HepG2 (cell line): Measurements from ENCODE around the gene ZNF211. TPM values are rescaled to one million over a fixed set of nuclear protein-coding genes. Genes with fewer than 3 reads are reported as not detected.

ENCODE experiments used
- ATAC-seq: fragments of 200-7000 bp; cut with Tn5 transposase; 3 replicates; pipeline ENCODE4 v1.9.1; 2020; ENCODE audit warnings: mild to moderate bottlenecking, moderate library complexity
- BruUV-seq: library from RNA; stranded (reverse); fragments of 400-500 nt; replicated peaks from 2 replicates; lab custom pipeline; 2021; lab: Mats Ljungman, UMichigan
- CTCF ChIA-PET: fragments of 300-600 bp; formaldehyde crosslinking; extraction: SDS; loops from one replicate; lab custom pipeline; 2021; ENCODE audit warnings: low total read pairs, inconsistent platforms, low intra/inter-chr PET ratio; lab: Yijun Ruan, JAX
- POLR2A ChIA-PET: fragments of 350-600 bp; sonication (Branson Sonifier 250); formaldehyde crosslinking; loops from one replicate; lab custom pipeline; 2020; ENCODE audit warnings: antibody characterized with exemption, inconsistent platforms; lab: Yijun Ruan, JAX
- DNase-seq: peaks from one replicate; pipeline ENCODE4 v3.0.0-alpha.2; 2015; ENCODE audit warnings: low spot score
- FAIRE-seq: peaks from 3 replicates; lab custom pipeline; 2011; peaks lifted over from hg19 to GRCh38; lab: Jason Lieb, UNC
- H2AFZ ChIP-seq: one replicate; pipeline ENCODE4 v1.6.1; 2011; ENCODE audit warnings: low read length, inconsistent platforms
- H3K27ac ChIP-seq: fragments of 300-600 bp; 3 replicates; pipeline ENCODE4 v1.8.0; 2011; ENCODE audit warnings: mixed run types, mild to moderate bottlenecking, mixed read lengths, low read length, inconsistent platforms; ENCODE audit not compliant: insufficient read depth; ENCODE audit errors: extremely low read length
- H3K27me3 ChIP-seq, 2 experiments: fragments of 200-600 bp in 1 of 2; 2 replicates in 1 of 2; 3 replicates in 1 of 2; pipeline versions ENCODE4 v1.6.0 to v1.8.0; 2011; ENCODE audit warnings: low read length in 2 of 2, mild to moderate bottlenecking in 2 of 2, moderate library complexity in 2 of 2, inconsistent platforms in 1 of 2; ENCODE audit not compliant: insufficient read depth in 2 of 2, control insufficient read depth in 1 of 2
- H3K36me3 ChIP-seq, 2 experiments: fragments of 200-600 bp in 1 of 2; replicated peaks in 1 of 2; 2 replicates in 1 of 2; 3 replicates in 1 of 2; pipeline versions ENCODE4 v1.5.1 to v1.8.0; 2011; ENCODE audit warnings: low read length in 2 of 2, inconsistent platforms in 1 of 2; ENCODE audit not compliant: insufficient read depth in 2 of 2, control insufficient read depth in 1 of 2
- H3K4me1 ChIP-seq: 2 replicates; pipeline ENCODE4 v1.5.1; 2012; ENCODE audit warnings: low read length, inconsistent platforms; ENCODE audit not compliant: insufficient read depth
- H3K4me2 ChIP-seq: 2 replicates; pipeline ENCODE4 v1.6.0; 2011; ENCODE audit warnings: low read depth, low read length, inconsistent platforms
- H3K4me3 ChIP-seq, 3 experiments: fragments of 200-600 bp in 1 of 3; sonication (generic), shearing (Covaris generic) in 1 of 3; replicated peaks in 1 of 3; 2 replicates each; pipeline ENCODE4 v1.5.1; 2011 to 2016; ENCODE audit warnings: low read length in 3 of 3, inconsistent platforms in 2 of 3, low read depth in 2 of 3, mild to moderate bottlenecking in 2 of 3, control low read depth in 1 of 3, mixed read lengths in 1 of 3; ENCODE audit not compliant: insufficient read depth in 1 of 3
- H3K79me2 ChIP-seq: one replicate; pipeline ENCODE4 v1.6.1; 2011; ENCODE audit warnings: low read length, inconsistent platforms; ENCODE audit not compliant: insufficient read depth
- H3K9ac ChIP-seq: 2 replicates; pipeline ENCODE4 v1.6.0; 2011; ENCODE audit warnings: mild to moderate bottlenecking, low read depth, low read length, inconsistent platforms; ENCODE audit not compliant: insufficient read depth
- H3K9me3 ChIP-seq: 2 replicates; pipeline ENCODE4 v1.5.1; 2012; ENCODE audit warnings: mild to moderate bottlenecking, low read length
- H4K20me1 ChIP-seq: 2 replicates; pipeline ENCODE4 v1.6.0; 2011; ENCODE audit warnings: inconsistent platforms, mild to moderate bottlenecking, low read length, moderate library complexity; ENCODE audit not compliant: insufficient read depth
- ELF1 ChIP-seq: sonication (generic); formaldehyde crosslinking; IDR thresholded peaks from 2 replicates; pipeline ENCODE4 v1.4.0; 2020; ENCODE audit warnings: missing genetic modification reagents
- FOSL2 ChIP-seq: sonication (generic); formaldehyde crosslinking; IDR thresholded peaks from 2 replicates; pipeline ENCODE4 v1.4.0; 2020; ENCODE audit warnings: missing genetic modification reagents
- FOXC1 ChIP-seq: sonication (generic); formaldehyde crosslinking; IDR thresholded peaks from 2 replicates; pipeline ENCODE4 v1.8.0; 2022; ENCODE audit warnings: mild to moderate bottlenecking, missing genetic modification reagents, borderline replicate concordance
- FOXK2 ChIP-seq: fragments of 450-650 bp; IDR thresholded peaks from 2 replicates; pipeline ENCODE4 v1.6.1; 2016
- NR1H2 ChIP-seq: sonication (generic); formaldehyde crosslinking; IDR thresholded peaks from 2 replicates; pipeline ENCODE4 v1.8.1; 2022; ENCODE audit warnings: low read depth, missing genetic modification reagents, borderline replicate concordance
- POLR2A ChIP-seq, 2 experiments: IDR thresholded peaks; 2 replicates each; pipeline ENCODE4 v1.6.1; 2011; ENCODE audit warnings: low read depth in 2 of 2, low read length in 2 of 2, mild to moderate bottlenecking in 1 of 2, moderate library complexity in 1 of 2; ENCODE audit not compliant: insufficient read depth in 1 of 2
- SMAD1 ChIP-seq: sonication (generic); formaldehyde crosslinking; IDR thresholded peaks from 2 replicates; pipeline ENCODE4 v1.4.0; 2020; ENCODE audit warnings: missing genetic modification reagents, low read depth, mild to moderate bottlenecking, borderline replicate concordance
- TBX2 ChIP-seq: sonication (generic); formaldehyde crosslinking; IDR thresholded peaks from 2 replicates; pipeline ENCODE4 v1.5.0; 2020; ENCODE audit warnings: missing genetic modification reagents, mild to moderate bottlenecking, borderline replicate concordance
- ZNF337 ChIP-seq: sonication (generic); formaldehyde crosslinking; IDR thresholded peaks from 2 replicates; pipeline ENCODE4 v1.5.1; 2020; ENCODE audit warnings: missing genetic modification reagents, low read depth, mild to moderate bottlenecking, borderline replicate concordance
- ZNF7 ChIP-seq: IDR thresholded peaks from 2 replicates; pipeline ENCODE4 v1.6.1; 2016; ENCODE audit warnings: missing biosample characterization, missing genetic modification reagents
- WGBS: methylation state at CpG from one replicate; pipeline ENCODE4 v1.1.6; 2017; ENCODE audit warnings: low lambda C conversion rate; 5-methylcytosine and 5-hydroxymethylcytosine counted together
- in situ Hi-C: cut with HindIII; loops from 2 replicates; pipeline ENCODE4 v1.10.0; 2017; ENCODE audit warnings: low pct_unique_long_range_greater_than_20kb; ENCODE audit not compliant: extremely low pct_ligation_motif_present
- intact Hi-C: fragments of 100-400 bp; cut with micrococcal nuclease; formaldehyde crosslinking; loops from one replicate; pipeline ENCODE4 v1.10.0; 2022; ENCODE audit not compliant: unreplicated experiment
- polyA plus RNA-seq, 8 experiments: library from polyadenylated mRNA; depleted of rRNA in 3 of 8; stranded (reverse) in 7 of 8; unstranded in 1 of 8; fragments of >200 nt; fragmentation: Illumina TruSeq in 4 of 8; extraction: Trizol in 4 of 8; gene quantifications; 2 replicates each; pipeline versions ENCODE4 v1.2.1 to v1.2.3, GENCODE V29; 2011 to 2016; ENCODE audit warnings: low read depth in 4 of 8, missing spikeins in 1 of 8, mixed read lengths in 1 of 8; ENCODE audit not compliant: insufficient read depth in 1 of 8
- total RNA-seq, 5 experiments: library from RNA; depleted of rRNA; stranded (reverse); fragments of >200 nt; fragmentation: Illumina TruSeq; extraction: Trizol; gene quantifications; 2 replicates each; pipeline ENCODE4 v1.2.3, GENCODE V29; 2016; ENCODE audit warnings: low read depth in 1 of 5
- TF ChIP-seq, protein P1 (sequence below): sonication (generic); formaldehyde crosslinking; IDR thresholded peaks from 2 replicates; pipeline ENCODE4 v1.5.0; 2020; ENCODE audit warnings: missing genetic modification reagents, mild to moderate bottlenecking, borderline replicate concordance
- TF ChIP-seq, protein P2 (sequence below): IDR thresholded peaks from 2 replicates; pipeline ENCODE4 v1.6.1; 2012; ENCODE audit warnings: low read length, improper control_type of control experiment

The ZNF211 gene
- total and polyA plus RNA-seq, 2 of the 13 experiments (the other 11 are each of a cell fraction or from before 2014, with no cell fraction given): 9.9 to 11.2 TPM

DNA sequence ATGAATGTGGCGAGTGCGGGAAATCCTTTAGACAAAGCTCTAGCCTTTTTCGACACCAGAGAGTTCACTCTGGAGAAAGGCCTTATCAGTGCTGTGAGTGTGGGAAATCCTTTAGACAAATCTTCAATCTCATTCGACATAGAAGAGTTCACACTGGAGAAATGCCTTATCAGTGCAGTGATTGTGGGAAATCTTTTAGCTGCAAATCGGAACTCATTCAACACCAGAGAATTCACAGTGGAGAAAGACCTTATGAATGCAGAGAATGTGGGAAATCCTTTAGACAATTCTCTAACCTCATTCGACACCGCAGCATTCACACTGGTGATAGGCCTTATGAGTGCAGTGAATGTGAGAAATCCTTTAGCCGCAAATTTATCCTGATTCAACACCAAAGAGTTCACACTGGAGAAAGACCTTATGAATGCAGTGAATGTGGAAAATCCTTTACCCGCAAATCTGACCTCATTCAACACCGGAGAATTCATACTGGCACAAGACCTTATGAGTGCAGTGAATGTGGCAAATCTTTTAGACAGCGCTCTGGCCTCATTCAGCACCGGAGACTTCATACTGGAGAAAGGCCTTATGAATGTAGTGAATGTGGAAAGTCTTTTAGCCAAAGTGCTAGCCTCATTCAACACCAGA lies 54.5 kb downstream of the ZNF211 start:
- TSS peak; percentile 0 for BruUV-seq
- CTCF ChIA-PET: no interaction called here
- 97% methylated on average over 12 of the region's 12 CpGs for WGBS
- in situ Hi-C loops: no loop called here
- H3K9me3 ChIP-seq: peaks cover 11% of the 10 kb centered on the region; the same call in 1 of the 2 replicates
- H3K27me3 ChIP-seq: no peaks in the 10 kb centered on the region; a peak in 1 of 5 replicates
- DNase-seq: no peak
- intact Hi-C loops: no loop called here
- no peak for ATAC-seq
- TF ChIP-seq FOXK2 (no peak), ELF1 (CRISPR knock-in tag) (no peak), FOXC1 (CRISPR knock-in tag) (no peak), NR1H2 (no peak)
- TF ChIP-seq, all 625 proteins: peak for 0
- H4K20me1 ChIP-seq: 0 out of 2 replicates have a peak, but pooled peaks cover 4% of the 10 kb centered on the region
- H3K4me3 ChIP-seq: no peak overlapping the region
- no peak overlapping the region for H2AFZ ChIP-seq
- peaks cover 80% of the 10 kb centered on the region for H3K79me2 ChIP-seq
- no peak for FAIRE-seq
- H3K27ac ChIP-seq: no peak overlapping the region
- H3K4me1 ChIP-seq: peaks cover 31% of the 10 kb centered on the region
- POLR2A ChIA-PET: no interaction called here
- H3K9ac ChIP-seq: no peak overlapping the region
- no peak overlapping the region for H3K4me2 ChIP-seq
- peaks cover 12 to 65% of the 10 kb centered on the region in 2 experiments for H3K36me3 ChIP-seq

DNA sequence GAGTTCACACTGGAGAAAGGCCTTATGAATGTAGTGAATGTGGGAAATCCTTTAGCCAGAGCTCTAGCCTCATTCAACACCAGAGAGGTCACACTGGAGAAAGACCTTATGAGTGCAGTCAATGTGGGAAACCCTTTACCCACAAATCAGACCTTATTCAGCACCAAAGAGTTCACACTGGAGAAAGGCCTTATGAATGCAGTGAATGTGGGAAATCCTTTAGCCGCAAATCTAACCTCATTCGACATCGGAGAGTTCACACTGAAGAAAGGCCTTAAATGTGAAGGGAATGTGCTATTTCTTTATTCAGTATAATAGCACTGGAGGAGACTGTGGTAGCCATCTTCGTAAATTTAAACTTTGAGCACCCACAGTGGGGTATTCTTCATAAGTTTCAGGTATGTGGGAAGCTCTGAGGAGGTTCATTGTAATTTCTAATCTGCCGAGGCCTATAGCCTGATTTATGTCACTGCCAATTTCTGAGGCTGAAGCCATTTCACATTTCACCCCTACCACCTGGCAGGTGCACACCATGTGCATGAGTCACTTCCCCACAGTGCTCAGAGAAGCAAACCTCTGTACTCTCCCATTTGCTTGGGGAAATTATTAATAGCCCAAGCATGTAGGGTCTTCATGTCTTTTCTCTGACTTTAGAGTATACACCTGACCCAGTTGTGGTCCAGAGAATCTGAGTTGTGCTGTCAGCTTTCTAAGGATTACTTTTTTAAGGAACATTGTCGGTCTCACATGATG lies 55.2 kb downstream of the ZNF211 start:
- WGBS: 97% methylated on average over 6 of the region's 6 CpGs
- Histone ChIP-seq H3K79me2 (peaks cover 73% of the 10 kb centered on the region), H3K9ac (no peak overlapping the region), H3K4me2 (no peak overlapping the region), H4K20me1 (0 out of 2 replicates have a peak, but pooled peaks cover 4% of the 10 kb centered on the region)
- FAIRE-seq: no peak
- ATAC-seq: no peak
- in situ Hi-C loops: no loop called here
- CTCF ChIA-PET: no interaction called here
- TF ChIP-seq TBX2 (no peak), ZNF337 (no peak), POLR2A (IDR thresholded peaks at IDR 0.05; ENCODE audit: insufficient read depth in 1 of 2, low read depth in 2 of 2, low read length in 2 of 2) (peak in 1 of 2 experiments; percentile 20; a peak in 1 of 4 replicates), ZNF7 (CRISPR knock-in tag) (no peak), FOSL2 (CRISPR knock-in tag) (peak; percentile 56; the same call in 1 of the 2 replicates), SMAD1 (CRISPR knock-in tag) (no peak)
- TF ChIP-seq, protein P1, sequence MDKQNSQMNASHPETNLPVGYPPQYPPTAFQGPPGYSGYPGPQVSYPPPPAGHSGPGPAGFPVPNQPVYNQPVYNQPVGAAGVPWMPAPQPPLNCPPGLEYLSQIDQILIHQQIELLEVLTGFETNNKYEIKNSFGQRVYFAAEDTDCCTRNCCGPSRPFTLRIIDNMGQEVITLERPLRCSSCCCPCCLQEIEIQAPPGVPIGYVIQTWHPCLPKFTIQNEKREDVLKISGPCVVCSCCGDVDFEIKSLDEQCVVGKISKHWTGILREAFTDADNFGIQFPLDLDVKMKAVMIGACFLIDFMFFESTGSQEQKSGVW (CRISPR knock-in tag): no peak
- TF ChIP-seq, protein P2, sequence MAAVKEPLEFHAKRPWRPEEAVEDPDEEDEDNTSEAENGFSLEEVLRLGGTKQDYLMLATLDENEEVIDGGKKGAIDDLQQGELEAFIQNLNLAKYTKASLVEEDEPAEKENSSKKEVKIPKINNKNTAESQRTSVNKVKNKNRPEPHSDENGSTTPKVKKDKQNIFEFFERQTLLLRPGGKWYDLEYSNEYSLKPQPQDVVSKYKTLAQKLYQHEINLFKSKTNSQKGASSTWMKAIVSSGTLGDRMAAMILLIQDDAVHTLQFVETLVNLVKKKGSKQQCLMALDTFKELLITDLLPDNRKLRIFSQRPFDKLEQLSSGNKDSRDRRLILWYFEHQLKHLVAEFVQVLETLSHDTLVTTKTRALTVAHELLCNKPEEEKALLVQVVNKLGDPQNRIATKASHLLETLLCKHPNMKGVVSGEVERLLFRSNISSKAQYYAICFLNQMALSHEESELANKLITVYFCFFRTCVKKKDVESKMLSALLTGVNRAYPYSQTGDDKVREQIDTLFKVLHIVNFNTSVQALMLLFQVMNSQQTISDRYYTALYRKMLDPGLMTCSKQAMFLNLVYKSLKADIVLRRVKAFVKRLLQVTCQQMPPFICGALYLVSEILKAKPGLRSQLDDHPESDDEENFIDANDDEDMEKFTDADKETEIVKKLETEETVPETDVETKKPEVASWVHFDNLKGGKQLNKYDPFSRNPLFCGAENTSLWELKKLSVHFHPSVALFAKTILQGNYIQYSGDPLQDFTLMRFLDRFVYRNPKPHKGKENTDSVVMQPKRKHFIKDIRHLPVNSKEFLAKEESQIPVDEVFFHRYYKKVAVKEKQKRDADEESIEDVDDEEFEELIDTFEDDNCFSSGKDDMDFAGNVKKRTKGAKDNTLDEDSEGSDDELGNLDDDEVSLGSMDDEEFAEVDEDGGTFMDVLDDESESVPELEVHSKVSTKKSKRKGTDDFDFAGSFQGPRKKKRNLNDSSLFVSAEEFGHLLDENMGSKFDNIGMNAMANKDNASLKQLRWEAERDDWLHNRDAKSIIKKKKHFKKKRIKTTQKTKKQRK: no peak
- TF ChIP-seq, all 625 proteins: peak for 2
- POLR2A ChIA-PET: no interaction called here
- H2AFZ ChIP-seq: no peak overlapping the region
- no TSS peak for BruUV-seq
- no peaks in the 10 kb centered on the region for H3K27me3 ChIP-seq
- peaks cover 12 to 65% of the 10 kb centered on the region in 2 experiments for H3K36me3 ChIP-seq
- intact Hi-C loops: no loop called here
- no peak overlapping the region for H3K27ac ChIP-seq
- H3K4me3 ChIP-seq: no peak overlapping the region
- peaks cover 25% of the 10 kb centered on the region for H3K4me1 ChIP-seq
- H3K9me3 ChIP-seq: peaks cover 11% of the 10 kb centered on the region; the same call in 1 of the 2 replicates
- no peak for DNase-seq
